Thyroid gland (tissue), 4 donors: ENCODE results near the gene RMI2.

Experiments
- CTCF ChIP-seq, 6 experiments: fragments of 200-600 bp in 3 of 6; fragments of 450-650 bp in 3 of 6; sonication (generic) in 3 of 6; IDR thresholded peaks; one replicate each; pipeline ENCODE4 v1.5.1; 2016 to 2019; ENCODE audit warnings: antibody characterized with exemption in 6 of 6, mild to moderate bottlenecking in 2 of 6, inconsistent platforms in 1 of 6, moderate library complexity in 1 of 6
- POLR2A ChIP-seq, 2 donors: fragments of 450-650 bp; IDR thresholded peaks; one replicate each; pipeline ENCODE4 v1.6.1; 2017; ENCODE audit warnings: antibody characterized with exemption in 2 of 2, mild to moderate bottlenecking in 2 of 2, moderate library complexity in 1 of 2

GRCh38 chr16:11331967-11332366 lies 13.3 kb upstream of the RMI2 start:
- TF ChIP-seq POLR2A (IDR thresholded peaks at IDR 0.05) (no peak), CTCF (IDR thresholded peaks at IDR 0.05) (no peak)
